GM12878 (cell line): ENCODE results near the gene REL. TPM values are rescaled to one million over a fixed set of nuclear protein-coding genes. Genes with fewer than 3 reads are reported as not detected.

Source experiments
- BCL3 ChIP-seq: IDR thresholded peaks from 2 replicates; pipeline ENCODE4 v1.6.1; 2011; ENCODE audit warnings: borderline replicate concordance, low read depth, mild to moderate bottlenecking, moderate library complexity, low read length; ENCODE audit not compliant: insufficient read depth, poor library complexity, severe bottlenecking
- BRCA1 ChIP-seq: IDR thresholded peaks from 2 replicates; pipeline ENCODE4 v1.6.1; 2011; ENCODE audit warnings: low read depth, low read length, improper control_type of control experiment
- CBFB ChIP-seq: IDR thresholded peaks from 2 replicates; pipeline ENCODE4 v1.6.1; 2016; ENCODE audit warnings: antibody characterized with exemption, low read depth
- CBX3 ChIP-seq: fragments of 200-600 bp; sonication (generic); IDR thresholded peaks from 2 replicates; pipeline ENCODE4 v1.6.1; 2016; ENCODE audit warnings: low read depth, borderline replicate concordance
- CHD2 ChIP-seq: IDR thresholded peaks from 2 replicates; pipeline ENCODE4 v1.6.1; 2011; ENCODE audit warnings: low read depth, low read length, improper control_type of control experiment, borderline replicate concordance
- EP300 ChIP-seq, 2 experiments: fragments of 150-350 bp in 1 of 2; IDR thresholded peaks; 2 replicates each; pipeline ENCODE4 v1.6.1; 2011 to 2012; ENCODE audit warnings: low read depth in 2 of 2, low read length in 2 of 2, borderline replicate concordance in 1 of 2, improper control_type of control experiment in 1 of 2, inconsistent platforms in 1 of 2; ENCODE audit not compliant: control insufficient read depth in 1 of 2
- ESRRA ChIP-seq: IDR thresholded peaks from 2 replicates; pipeline ENCODE4 v1.6.1; 2012; ENCODE audit warnings: mild to moderate bottlenecking, low read length, improper control_type of control experiment
- GATAD2B ChIP-seq: fragments of 450-650 bp; conservative IDR thresholded peaks from 2 replicates; pipeline ENCODE4 v1.6.1; 2017; ENCODE audit warnings: low read depth, mild to moderate bottlenecking, moderate library complexity
- IRF4 ChIP-seq: IDR thresholded peaks from 2 replicates; pipeline ENCODE4 v1.6.1; 2011; ENCODE audit warnings: low read depth, low read length
- NFIC ChIP-seq: IDR thresholded peaks from 2 replicates; pipeline ENCODE4 v1.6.1; 2012; ENCODE audit warnings: low read depth, mild to moderate bottlenecking, inconsistent platforms, low read length, moderate library complexity
- POLR2A ChIP-seq: IDR thresholded peaks from 2 replicates; pipeline ENCODE4 v1.6.1; 2011; ENCODE audit warnings: low read depth, mild to moderate bottlenecking, low read length
- RBBP5 ChIP-seq: fragments of 200-600 bp; sonication (generic); conservative IDR thresholded peaks from 2 replicates; pipeline ENCODE4 v1.6.1; 2016
- RELB ChIP-seq: fragments of 450-650 bp; IDR thresholded peaks from 2 replicates; pipeline ENCODE4 v1.6.1; 2017; ENCODE audit warnings: low read depth, mild to moderate bottlenecking, moderate library complexity
- SPI1 ChIP-seq: IDR thresholded peaks from 2 replicates; pipeline ENCODE4 v1.6.1; 2011; ENCODE audit warnings: low read depth, mild to moderate bottlenecking, low read length, moderate library complexity, borderline replicate concordance; ENCODE audit not compliant: insufficient read depth
- SREBF1 ChIP-seq: IDR thresholded peaks from 2 replicates; pipeline ENCODE4 v1.6.1; 2012; ENCODE audit warnings: mild to moderate bottlenecking, low read length
- SREBF2 ChIP-seq: IDR thresholded peaks from 2 replicates; pipeline ENCODE4 v1.6.1; 2012; ENCODE audit warnings: mild to moderate bottlenecking, low read length
- TAF1 ChIP-seq: IDR thresholded peaks from 2 replicates; pipeline ENCODE4 v1.6.1; 2011; ENCODE audit warnings: mild to moderate bottlenecking, low read depth, low read length, borderline replicate concordance
- USF2 ChIP-seq: IDR thresholded peaks from 2 replicates; pipeline ENCODE4 v1.6.1; 2011; ENCODE audit warnings: low read depth, low read length, improper control_type of control experiment, borderline replicate concordance
- ZBED1 ChIP-seq: IDR thresholded peaks from 2 replicates; pipeline ENCODE4 v1.6.1; 2016; ENCODE audit warnings: borderline replicate concordance
- ZNF622 ChIP-seq: fragments of 450-650 bp; IDR thresholded peaks from 2 replicates; pipeline ENCODE4 v1.6.1; 2017; ENCODE audit warnings: mild to moderate bottlenecking, inconsistent platforms
- polyA plus RNA-seq, 11 experiments: library from polyadenylated mRNA; depleted of rRNA in 4 of 11; unstranded in 6 of 11; stranded (reverse) in 5 of 11; fragments of >200 nt; fragmentation: Nextera tagmentation in 4 of 11; fragmentation: Illumina TruSeq in 1 of 11; extraction: Ambion mirVana in 4 of 11; extraction: Trizol in 1 of 11; gene quantifications; 1 replicate in 1 of 11; 2 replicates in 10 of 11; pipeline versions ENCODE4 v1.2.1 to v1.2.3, GENCODE V29; 2011 to 2016; ENCODE audit warnings: inconsistent platforms in 2 of 11, missing spikeins in 2 of 11, low read depth in 1 of 11
- total RNA-seq, 4 experiments: library from RNA; depleted of rRNA in 3 of 4; stranded (reverse); fragments of >200 nt in 3 of 4; fragmentation: Illumina TruSeq in 1 of 4; extraction: Trizol in 1 of 4; gene quantifications; 2 replicates each; pipeline versions ENCODE4 v1.2.1 to v1.2.3, GENCODE V29; 2013 to 2021
- TF ChIP-seq, protein P1 (sequence below): fragments of 450-650 bp; formaldehyde crosslinking; IDR thresholded peaks from 2 replicates; pipeline ENCODE4 v1.4.0; 2020; ENCODE audit warnings: mild to moderate bottlenecking, moderate library complexity
- TF ChIP-seq, protein P2 (sequence below): IDR thresholded peaks from 2 replicates; pipeline ENCODE4 v1.6.1; 2011; ENCODE audit warnings: low read depth, mild to moderate bottlenecking, low read length, moderate library complexity, borderline replicate concordance; ENCODE audit errors: extremely low read depth

Gene REL
- total and polyA plus RNA-seq, 10 of the 15 experiments (the other 5 are each of a cell fraction or from before 2014, with no cell fraction given), result 6.3 to 52.4 (median 26.6) TPM

- TF ChIP-seq, protein P1, sequence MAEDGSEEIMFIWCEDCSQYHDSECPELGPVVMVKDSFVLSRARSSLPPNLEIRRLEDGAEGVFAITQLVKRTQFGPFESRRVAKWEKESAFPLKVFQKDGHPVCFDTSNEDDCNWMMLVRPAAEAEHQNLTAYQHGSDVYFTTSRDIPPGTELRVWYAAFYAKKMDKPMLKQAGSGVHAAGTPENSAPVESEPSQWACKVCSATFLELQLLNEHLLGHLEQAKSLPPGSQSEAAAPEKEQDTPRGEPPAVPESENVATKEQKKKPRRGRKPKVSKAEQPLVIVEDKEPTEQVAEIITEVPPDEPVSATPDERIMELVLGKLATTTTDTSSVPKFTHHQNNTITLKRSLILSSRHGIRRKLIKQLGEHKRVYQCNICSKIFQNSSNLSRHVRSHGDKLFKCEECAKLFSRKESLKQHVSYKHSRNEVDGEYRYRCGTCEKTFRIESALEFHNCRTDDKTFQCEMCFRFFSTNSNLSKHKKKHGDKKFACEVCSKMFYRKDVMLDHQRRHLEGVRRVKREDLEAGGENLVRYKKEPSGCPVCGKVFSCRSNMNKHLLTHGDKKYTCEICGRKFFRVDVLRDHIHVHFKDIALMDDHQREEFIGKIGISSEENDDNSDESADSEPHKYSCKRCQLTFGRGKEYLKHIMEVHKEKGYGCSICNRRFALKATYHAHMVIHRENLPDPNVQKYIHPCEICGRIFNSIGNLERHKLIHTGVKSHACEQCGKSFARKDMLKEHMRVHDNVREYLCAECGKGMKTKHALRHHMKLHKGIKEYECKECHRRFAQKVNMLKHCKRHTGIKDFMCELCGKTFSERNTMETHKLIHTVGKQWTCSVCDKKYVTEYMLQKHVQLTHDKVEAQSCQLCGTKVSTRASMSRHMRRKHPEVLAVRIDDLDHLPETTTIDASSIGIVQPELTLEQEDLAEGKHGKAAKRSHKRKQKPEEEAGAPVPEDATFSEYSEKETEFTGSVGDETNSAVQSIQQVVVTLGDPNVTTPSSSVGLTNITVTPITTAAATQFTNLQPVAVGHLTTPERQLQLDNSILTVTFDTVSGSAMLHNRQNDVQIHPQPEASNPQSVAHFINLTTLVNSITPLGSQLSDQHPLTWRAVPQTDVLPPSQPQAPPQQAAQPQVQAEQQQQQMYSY, result no peak
- TF ChIP-seq RELB (no peak; the same call in 1 of the 2 replicates), BRCA1 (no peak), POLR2A (no peak), CBX3 (no peak), ZNF622 (no peak), TAF1 (no peak), ZBED1 (no peak), GATAD2B (0 out of 2 replicates have a peak, but pooled peaks have one; percentile 47), IRF4 (peak; percentile 79), SREBF1 (no peak), EP300 (IDR thresholded peaks at IDR 0.05; ENCODE audit: borderline replicate concordance in 1 of 2, control insufficient read depth in 1 of 2, low read depth in 2 of 2, low read length in 2 of 2) (peak; percentile 60 to 88; a peak in 3 of 4 replicates), CHD2 (no peak), SREBF2 (no peak), CBFB (0 out of 2 replicates have a peak, but pooled peaks have one; percentile 12), NFIC (peak; percentile 94), ESRRA (no peak), SPI1 (peak; percentile 95), BCL3 (peak; percentile 95), RBBP5 (no peak), USF2 (no peak)
- TF ChIP-seq, protein P2, sequence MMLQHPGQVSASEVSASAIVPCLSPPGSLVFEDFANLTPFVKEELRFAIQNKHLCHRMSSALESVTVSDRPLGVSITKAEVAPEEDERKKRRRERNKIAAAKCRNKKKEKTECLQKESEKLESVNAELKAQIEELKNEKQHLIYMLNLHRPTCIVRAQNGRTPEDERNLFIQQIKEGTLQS, result no peak
Measured at GRCh38 chr2:60873381-60873780, 8.0 kb upstream of the REL start (continued).
